H1 (cell line): ENCODE results near the gene LDLRAD4.

Source experiments
- CTCF ChIP-seq, 3 experiments: IDR thresholded peaks; 1 replicate in 2 of 3; 2 replicates in 1 of 3; pipeline versions ENCODE4 v1.5.1 to v1.6.1; 2011; ENCODE audit warnings: low read length in 3 of 3, mild to moderate bottlenecking in 3 of 3, inconsistent platforms in 2 of 3, low read depth in 1 of 3, moderate library complexity in 1 of 3; ENCODE audit not compliant: insufficient read depth in 1 of 3; ENCODE audit errors: control extremely low read depth in 1 of 3
- HDAC6 ChIP-seq: IDR thresholded peaks from one replicate; pipeline ENCODE4 v1.7.1; 2012; ENCODE audit warnings: low read depth, mild to moderate bottlenecking, inconsistent platforms, low read length, moderate library complexity
- PHF8 ChIP-seq: fragments of 200-600 bp; sonication (generic); conservative IDR thresholded peaks from 2 replicates; pipeline ENCODE4 v1.7.1; 2012; ENCODE audit warnings: low read depth, mild to moderate bottlenecking, inconsistent platforms, low read length, moderate library complexity
- POLR2A ChIP-seq, 2 experiments: IDR thresholded peaks; 1 replicate in 1 of 2; 2 replicates in 1 of 2; pipeline ENCODE4 v1.6.1; 2011; ENCODE audit warnings: low read depth in 2 of 2, low read length in 2 of 2, mild to moderate bottlenecking in 2 of 2; ENCODE audit errors: control extremely low read depth in 1 of 2
- RNF2 ChIP-seq: fragments of 200-900, 300-1000 bp; sonication (generic); IDR thresholded peaks from 2 replicates; pipeline ENCODE4 v1.7.1; 2016; ENCODE audit warnings: borderline replicate concordance, low read depth, mild to moderate bottlenecking, antibody characterized with exemption, low read length; ENCODE audit not compliant: poor library complexity, severe bottlenecking; ENCODE audit errors: missing control alignments
- TEAD4 ChIP-seq: IDR thresholded peaks from 2 replicates; pipeline ENCODE4 v1.6.1; 2012; ENCODE audit warnings: low read depth, low read length, inconsistent platforms, mixed read lengths

- no peak for TF ChIP-seq TEAD4
- no peak for TF ChIP-seq RNF2
- no peak for TF ChIP-seq POLR2A (IDR thresholded peaks at IDR 0.05; ENCODE audit: control extremely low read depth in 1 of 2, low read depth in 2 of 2, low read length in 2 of 2)
- no peak for TF ChIP-seq HDAC6
- no peak for TF ChIP-seq CTCF (IDR thresholded peaks at IDR 0.05; ENCODE audit: control extremely low read depth in 1 of 3, insufficient read depth in 1 of 3, low read depth in 1 of 3, low read length in 3 of 3)
- TF ChIP-seq PHF8 = no peak
Observed at GRCh38 chr18:13366962-13367892, 148.7 kb downstream of the LDLRAD4 start.
